AG10803 (cell line): ENCODE measurements around the gene NDC1.
A peak's percentile ranks its signal among the peaks of the same experiment; 100 is the strongest.

Source experiments
- DNase-seq: peaks from one replicate; pipeline ENCODE4 v3.0.0; 2010; ENCODE audit warnings: low read depth
- H3K4me3 ChIP-seq: 2 replicates; pipeline ENCODE4 v1.5.1; 2011; ENCODE audit warnings: mild to moderate bottlenecking, low read length, control low read depth
- TF ChIP-seq, protein P1 (sequence below): conservative IDR thresholded peaks from 2 replicates; pipeline ENCODE4 v1.5.1; 2011; ENCODE audit warnings: mild to moderate bottlenecking, low read length, control low read depth, inconsistent platforms

Gene NDC1

GRCh38 chr1:53868565-53868964 lies 30.5 kb upstream of the NDC1 start:
- no peak overlapping the region for H3K4me3 ChIP-seq
- DNase-seq = no peak
- TF ChIP-seq, protein P1, sequence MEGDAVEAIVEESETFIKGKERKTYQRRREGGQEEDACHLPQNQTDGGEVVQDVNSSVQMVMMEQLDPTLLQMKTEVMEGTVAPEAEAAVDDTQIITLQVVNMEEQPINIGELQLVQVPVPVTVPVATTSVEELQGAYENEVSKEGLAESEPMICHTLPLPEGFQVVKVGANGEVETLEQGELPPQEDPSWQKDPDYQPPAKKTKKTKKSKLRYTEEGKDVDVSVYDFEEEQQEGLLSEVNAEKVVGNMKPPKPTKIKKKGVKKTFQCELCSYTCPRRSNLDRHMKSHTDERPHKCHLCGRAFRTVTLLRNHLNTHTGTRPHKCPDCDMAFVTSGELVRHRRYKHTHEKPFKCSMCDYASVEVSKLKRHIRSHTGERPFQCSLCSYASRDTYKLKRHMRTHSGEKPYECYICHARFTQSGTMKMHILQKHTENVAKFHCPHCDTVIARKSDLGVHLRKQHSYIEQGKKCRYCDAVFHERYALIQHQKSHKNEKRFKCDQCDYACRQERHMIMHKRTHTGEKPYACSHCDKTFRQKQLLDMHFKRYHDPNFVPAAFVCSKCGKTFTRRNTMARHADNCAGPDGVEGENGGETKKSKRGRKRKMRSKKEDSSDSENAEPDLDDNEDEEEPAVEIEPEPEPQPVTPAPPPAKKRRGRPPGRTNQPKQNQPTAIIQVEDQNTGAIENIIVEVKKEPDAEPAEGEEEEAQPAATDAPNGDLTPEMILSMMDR = no peak

GRCh38 chr1:53862507-53862906 lies 24.4 kb upstream of the NDC1 start:
- no peak overlapping the region for H3K4me3 ChIP-seq
- TF ChIP-seq, protein P1 = no peak
- no peak for DNase-seq

- H3K4me3 ChIP-seq = no peak overlapping the region
- DNase-seq = peak; percentile 54
- TF ChIP-seq, protein P1 = peak; percentile 86
These were observed 22.9 kb upstream of the NDC1 start for GRCh38 chr1:53860967-53861411.

DNA sequence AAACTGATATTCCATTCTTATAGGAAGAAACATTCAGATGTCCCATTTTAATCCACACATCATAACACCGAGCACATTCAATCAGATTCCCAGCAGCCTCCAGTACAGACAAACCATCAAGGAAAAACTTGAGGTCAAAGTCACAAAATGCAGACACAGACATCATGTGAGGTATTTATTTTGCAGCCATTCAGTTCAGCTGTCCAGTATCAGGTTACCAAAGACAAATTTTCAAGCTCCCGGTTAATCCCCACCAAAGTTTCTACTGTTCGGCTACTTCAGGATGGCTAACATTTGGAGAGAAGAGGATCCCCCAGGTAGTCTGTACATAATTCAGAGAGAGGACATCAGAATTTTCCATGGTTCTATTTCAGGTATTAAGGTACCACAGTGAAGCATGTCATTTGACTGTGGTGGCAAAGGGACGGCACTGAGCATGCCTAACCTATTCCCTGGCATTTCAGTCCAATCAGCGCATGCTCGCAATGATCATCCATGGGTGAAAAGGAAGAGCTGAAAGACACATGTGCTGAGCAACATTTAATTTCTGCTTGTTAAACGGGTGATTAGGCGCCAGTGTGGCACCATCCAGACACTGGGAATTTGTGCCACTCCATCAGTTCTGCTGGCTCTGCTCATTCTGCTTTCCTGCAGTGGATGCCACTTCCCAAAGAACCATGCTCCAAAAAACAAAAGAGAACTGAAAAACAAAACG lies 13.6 kb upstream of the NDC1 start:
- TF ChIP-seq, protein P1 = no peak
- no peak overlapping the region for H3K4me3 ChIP-seq
- DNase-seq = no peak

DNA sequence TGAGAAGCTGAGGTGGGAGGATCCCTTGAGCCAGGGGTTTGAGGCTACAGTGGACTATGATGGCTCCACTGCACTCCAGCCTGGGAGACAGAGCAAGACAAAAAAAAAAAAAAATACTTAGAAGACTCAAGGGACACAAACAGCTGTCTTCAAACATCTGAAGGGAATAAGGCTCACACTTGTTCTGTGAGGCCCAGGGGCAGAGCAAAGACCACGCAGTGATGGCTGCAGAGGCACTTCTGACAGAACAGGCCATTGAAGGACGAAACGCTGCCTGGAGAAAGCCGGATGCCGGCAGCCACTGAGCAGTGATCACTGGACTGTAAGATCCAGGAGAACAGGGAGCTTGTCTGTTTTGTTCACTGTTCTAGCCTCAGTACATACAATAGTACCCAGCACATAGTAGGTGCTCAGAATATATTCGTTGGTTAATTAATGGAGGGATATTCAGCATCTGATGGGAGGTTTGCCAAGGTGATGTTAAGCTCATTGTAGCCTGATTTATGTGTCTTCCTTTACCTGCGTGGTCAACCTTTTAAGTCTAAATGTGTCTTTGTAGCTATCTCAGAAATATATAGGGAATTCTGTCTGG lies 12.1 kb upstream of the NDC1 start:
- TF ChIP-seq, protein P1 = no peak
- DNase-seq = no peak
- no peak overlapping the region for H3K4me3 ChIP-seq

GRCh38 chr1:53847980-53848379 lies 9.9 kb upstream of the NDC1 start:
- DNase-seq = peak; percentile 3
- TF ChIP-seq, protein P1 = no peak
- no peak overlapping the region for H3K4me3 ChIP-seq

GRCh38 chr1:53842347-53842746 lies 4.3 kb upstream of the NDC1 start:
- H3K4me3 ChIP-seq = no peak overlapping the region
- no peak for DNase-seq
- TF ChIP-seq, protein P1 = no peak
